Mesodermal cell (in vitro differentiated cells): Measurements from ENCODE around the gene SZRD1.

Source experiments
- H3K27ac ChIP-seq: 2 replicates; pipeline ENCODE4 v1.7.0; 2013; ENCODE audit warnings: mild to moderate bottlenecking, low read depth, low read length, moderate library complexity; ENCODE audit not compliant: severe bottlenecking
- H3K36me3 ChIP-seq: 2 replicates; pipeline ENCODE4 v1.7.1; 2013; ENCODE audit warnings: mild to moderate bottlenecking, low read length, moderate library complexity; ENCODE audit not compliant: control insufficient read depth, insufficient read depth
- H3K4me1 ChIP-seq: one replicate; pipeline ENCODE4 v1.7.1; 2013; ENCODE audit warnings: mild to moderate bottlenecking, low read length; ENCODE audit not compliant: insufficient read depth, control insufficient read depth, poor library complexity, severe bottlenecking
- H3K4me3 ChIP-seq: 2 replicates; pipeline ENCODE4 v1.7.0; 2013; ENCODE audit warnings: low read length, control low read depth, mild to moderate bottlenecking; ENCODE audit not compliant: insufficient read depth, poor library complexity, severe bottlenecking; ENCODE audit errors: extremely low read depth
- H3K9me3 ChIP-seq: 2 replicates; pipeline ENCODE4 v1.7.1; 2013; ENCODE audit warnings: mild to moderate bottlenecking, low read length, moderate library complexity; ENCODE audit not compliant: control insufficient read depth
- WGBS, 2 experiments: methylation state at CpG; one replicate each; pipeline ENCODE4 v1.1.5; 2013; ENCODE audit warnings: missing lambda C conversion rate in 2 of 2; ENCODE audit not compliant: insufficient coverage in 2 of 2; 5-methylcytosine and 5-hydroxymethylcytosine counted together

SZRD1 gene

GRCh38 chr1:16441282-16441665 lies 74.2 kb downstream of the SZRD1 start:
- H3K4me3 ChIP-seq: peak overlapping the region; percentile 100
- H3K36me3 ChIP-seq: peaks cover 37% of the 10 kb centered on the region
- peak overlapping the region; percentile 57 for H3K27ac ChIP-seq
- 0 to 4% methylated on average over 4 of the region's 12 CpGs for whole genome bisulfite sequencing, 2 experiments
- no peaks in the 10 kb centered on the region for H3K4me1 ChIP-seq
- H3K9me3 ChIP-seq: no peaks in the 10 kb centered on the region

- H3K27ac ChIP-seq: no peak overlapping the region
- no peaks in the 10 kb centered on the region for H3K9me3 ChIP-seq
- WGBS, 2 experiments: 81 to 97% methylated on average over 6 to 7 of the region's 7 CpGs
- no peak overlapping the region for H3K4me3 ChIP-seq
- no peaks in the 10 kb centered on the region for H3K4me1 ChIP-seq
- peaks cover 41% of the 10 kb centered on the region for H3K36me3 ChIP-seq
Observed at GRCh38 chr1:16442265-16442664, 75.2 kb downstream of the SZRD1 start.

- H3K4me1 ChIP-seq: no peaks in the 10 kb centered on the region
- 100% methylated on average over 2 of the region's 2 CpGs for WGBS, 2 experiments
- peaks cover 48% of the 10 kb centered on the region for H3K36me3 ChIP-seq
- no peak overlapping the region for H3K27ac ChIP-seq
- no peak overlapping the region for H3K4me3 ChIP-seq
- no peaks in the 10 kb centered on the region for H3K9me3 ChIP-seq
Observed at GRCh38 chr1:16442941-16443340, 75.9 kb downstream of the SZRD1 start.

- Histone ChIP-seq H3K9me3 (no peaks in the 10 kb centered on the region), H3K4me1 (no peaks in the 10 kb centered on the region), H3K27ac (no peak overlapping the region), H3K36me3 (peaks cover 60% of the 10 kb centered on the region), H3K4me3 (no peak overlapping the region)
- WGBS, 2 experiments: 97 to 99% methylated on average over 10 to 11 of the region's 14 CpGs
Observed at GRCh38 chr1:16443975-16444770, 77.1 kb downstream of the SZRD1 start.

- Histone ChIP-seq H3K36me3 (peaks cover 69% of the 10 kb centered on the region), H3K27ac (no peak overlapping the region), H3K4me1 (no peaks in the 10 kb centered on the region), H3K9me3 (no peaks in the 10 kb centered on the region), H3K4me3 (no peak overlapping the region)
- whole genome bisulfite sequencing, 2 experiments: 89 to 98% methylated on average over 4 of the region's 4 CpGs
Observed at GRCh38 chr1:16445052-16445451, 78.0 kb downstream of the SZRD1 start.

- WGBS, 2 experiments: 95 to 98% methylated on average over 8 to 10 of the region's 10 CpGs
- no peak overlapping the region for H3K4me3 ChIP-seq
- H3K27ac ChIP-seq: no peak overlapping the region
- no peaks in the 10 kb centered on the region for H3K4me1 ChIP-seq
- no peaks in the 10 kb centered on the region for H3K9me3 ChIP-seq
- peaks cover 80% of the 10 kb centered on the region for H3K36me3 ChIP-seq
Observed at GRCh38 chr1:16446116-16446515, 79.1 kb downstream of the SZRD1 start.

GRCh38 chr1:16447641-16448040 lies 80.6 kb downstream of the SZRD1 start:
- Histone ChIP-seq H3K4me3 (no peak overlapping the region), H3K36me3 (peaks cover 90% of the 10 kb centered on the region), H3K9me3 (no peaks in the 10 kb centered on the region), H3K27ac (no peak overlapping the region), H3K4me1 (no peaks in the 10 kb centered on the region)
- WGBS, 2 experiments: 98 to 100% methylated on average over 5 of the region's 9 CpGs
